Subcutaneous adipose tissue (tissue), 4 donors: ENCODE results near the gene LRMDA. TPM values are rescaled to one million over a fixed set of nuclear protein-coding genes. Genes with fewer than 3 reads are reported as not detected.

Experiments used
- total RNA-seq, 4 donors: library from RNA; depleted of rRNA; stranded (reverse); fragments of >200 nt; gene quantifications; one replicate each; pipeline ENCODE4 v1.1.0, GENCODE V29; 2016
- TF ChIP-seq, protein P1 (sequence below): fragments of 450-650 bp; IDR thresholded peaks from one replicate; pipeline ENCODE4 v1.5.1; 2016; ENCODE audit warnings: low read depth, mild to moderate bottlenecking, control low read depth, antibody characterized with exemption, moderate library complexity

The LRMDA gene
- total RNA-seq, 4 donors from 2014 or later = 17.4 to 92.1 (median 22.8) TPM

DNA sequence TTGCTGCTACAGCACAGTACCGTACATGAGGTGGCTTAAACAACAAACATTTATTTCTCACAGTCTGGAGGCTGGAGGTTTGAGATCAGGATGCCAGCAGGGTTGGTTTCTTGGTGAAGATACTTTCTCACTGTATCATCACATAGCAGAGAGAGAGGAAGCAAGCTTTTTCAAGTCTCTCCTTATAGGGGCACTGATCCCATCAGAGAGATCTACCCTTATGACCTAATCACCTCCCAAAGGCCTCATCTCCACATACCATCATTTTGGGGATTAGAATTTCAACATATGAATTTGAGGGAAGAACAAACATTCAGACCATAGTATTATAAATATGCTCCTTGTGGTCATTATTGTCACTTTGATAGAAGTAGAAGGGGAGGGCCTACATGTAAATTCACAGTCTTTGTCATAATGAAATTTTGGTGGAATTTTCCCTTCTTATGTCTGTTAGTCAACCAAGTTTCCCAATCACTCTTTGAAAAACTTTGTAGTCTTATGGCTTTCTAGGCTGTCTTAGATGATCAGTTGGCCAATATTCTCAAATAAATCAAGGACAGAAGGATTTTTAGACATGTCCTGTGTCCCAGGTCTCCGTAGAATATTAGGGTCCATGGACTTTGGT, 606.2 kb downstream of the LRMDA start:
- TF ChIP-seq, protein P1, sequence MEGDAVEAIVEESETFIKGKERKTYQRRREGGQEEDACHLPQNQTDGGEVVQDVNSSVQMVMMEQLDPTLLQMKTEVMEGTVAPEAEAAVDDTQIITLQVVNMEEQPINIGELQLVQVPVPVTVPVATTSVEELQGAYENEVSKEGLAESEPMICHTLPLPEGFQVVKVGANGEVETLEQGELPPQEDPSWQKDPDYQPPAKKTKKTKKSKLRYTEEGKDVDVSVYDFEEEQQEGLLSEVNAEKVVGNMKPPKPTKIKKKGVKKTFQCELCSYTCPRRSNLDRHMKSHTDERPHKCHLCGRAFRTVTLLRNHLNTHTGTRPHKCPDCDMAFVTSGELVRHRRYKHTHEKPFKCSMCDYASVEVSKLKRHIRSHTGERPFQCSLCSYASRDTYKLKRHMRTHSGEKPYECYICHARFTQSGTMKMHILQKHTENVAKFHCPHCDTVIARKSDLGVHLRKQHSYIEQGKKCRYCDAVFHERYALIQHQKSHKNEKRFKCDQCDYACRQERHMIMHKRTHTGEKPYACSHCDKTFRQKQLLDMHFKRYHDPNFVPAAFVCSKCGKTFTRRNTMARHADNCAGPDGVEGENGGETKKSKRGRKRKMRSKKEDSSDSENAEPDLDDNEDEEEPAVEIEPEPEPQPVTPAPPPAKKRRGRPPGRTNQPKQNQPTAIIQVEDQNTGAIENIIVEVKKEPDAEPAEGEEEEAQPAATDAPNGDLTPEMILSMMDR = no peak

DNA sequence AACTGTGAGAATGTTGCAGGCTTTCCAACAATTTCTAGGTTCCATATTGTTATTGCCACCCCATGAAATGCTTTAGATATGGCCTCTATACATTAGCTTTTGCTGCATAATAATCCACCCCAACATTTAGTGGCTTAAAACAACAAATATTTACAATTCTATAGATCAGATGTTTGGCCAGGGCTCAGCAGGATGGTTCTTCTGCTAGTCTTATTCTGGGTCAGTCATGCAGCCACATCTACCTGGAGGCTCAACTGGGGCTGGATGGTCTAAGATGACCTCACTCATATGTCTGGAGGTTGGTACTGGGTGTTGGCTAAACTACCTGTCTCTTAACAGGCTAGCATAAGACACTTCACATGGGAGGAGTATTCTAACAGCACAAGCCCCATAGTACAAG, 607.3 kb downstream of the LRMDA start:
- TF ChIP-seq, protein P1 = no peak

DNA sequence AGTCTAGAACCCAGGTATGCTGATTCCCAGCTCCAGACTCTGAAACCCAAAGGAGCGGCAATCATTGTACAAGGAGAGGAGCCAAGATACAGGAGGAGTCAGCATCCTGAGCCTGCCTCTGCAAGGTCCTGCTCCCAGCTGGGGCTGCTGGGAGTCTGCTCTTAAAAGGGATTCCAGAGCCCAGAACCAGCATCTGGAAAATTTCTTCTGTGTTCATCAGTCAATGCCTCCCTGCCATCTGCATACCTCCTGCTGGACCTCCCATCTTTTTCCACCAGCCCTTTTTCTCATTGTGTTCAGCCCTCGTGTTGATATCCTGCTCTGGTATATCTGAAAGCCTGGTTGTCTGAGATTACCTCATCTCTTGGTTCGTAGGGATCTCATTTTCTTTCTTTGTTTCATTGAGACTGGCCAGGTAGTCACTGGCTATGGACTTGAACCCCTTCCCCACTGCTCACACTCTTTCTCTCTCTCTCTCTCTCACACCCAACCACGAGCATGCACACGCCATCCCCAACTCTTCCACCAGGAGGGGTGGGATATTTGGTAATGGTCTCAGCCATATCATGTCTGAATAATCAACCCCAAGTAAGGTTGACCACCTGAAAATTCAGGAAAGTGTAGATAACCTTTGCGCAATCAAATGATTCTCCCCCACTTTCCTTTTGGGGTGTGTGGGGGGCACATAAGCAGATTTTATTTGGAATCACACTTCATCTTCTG, 608.8 kb downstream of the LRMDA start:
- TF ChIP-seq, protein P1 = no peak

DNA sequence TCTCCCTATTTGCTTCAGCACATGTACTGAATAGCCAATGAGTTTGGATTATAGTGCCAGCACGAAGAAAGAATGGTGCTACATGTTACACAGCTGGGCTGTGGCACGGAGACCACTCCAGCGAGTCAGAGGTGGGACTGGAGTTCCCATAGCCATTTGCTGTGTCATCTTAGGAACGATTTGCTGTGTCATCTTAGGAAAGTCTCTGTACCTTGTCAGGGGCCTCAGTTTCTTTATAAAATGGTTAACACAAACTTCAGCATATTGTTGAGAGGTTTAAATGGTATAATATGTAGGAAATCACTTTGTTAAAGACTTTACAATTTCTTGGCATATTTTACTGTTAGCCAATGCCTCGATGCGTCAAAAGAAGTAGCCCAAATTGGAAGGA, 609.4 kb downstream of the LRMDA start:
- TF ChIP-seq, protein P1 = no peak

DNA sequence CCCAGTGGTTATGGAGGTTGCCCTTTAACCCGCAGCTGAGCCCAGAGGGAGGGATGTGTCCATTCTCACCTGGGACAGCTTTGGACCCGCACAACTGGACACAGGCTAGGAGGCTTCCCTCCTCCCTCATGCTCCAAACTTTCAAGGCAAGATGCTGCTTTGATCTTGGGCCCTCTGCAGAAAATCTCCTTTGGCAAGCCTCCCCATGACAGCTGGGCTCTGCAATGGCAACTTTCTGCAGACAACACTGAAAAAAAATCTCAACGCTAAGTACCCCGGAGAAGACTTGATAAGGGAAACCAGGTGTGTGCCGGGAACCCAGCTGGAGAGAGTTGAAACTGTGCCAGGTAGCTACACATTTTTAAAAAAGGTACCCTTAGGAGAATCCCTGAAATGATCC, 610.1 kb downstream of the LRMDA start:
- TF ChIP-seq, protein P1 = no peak

DNA sequence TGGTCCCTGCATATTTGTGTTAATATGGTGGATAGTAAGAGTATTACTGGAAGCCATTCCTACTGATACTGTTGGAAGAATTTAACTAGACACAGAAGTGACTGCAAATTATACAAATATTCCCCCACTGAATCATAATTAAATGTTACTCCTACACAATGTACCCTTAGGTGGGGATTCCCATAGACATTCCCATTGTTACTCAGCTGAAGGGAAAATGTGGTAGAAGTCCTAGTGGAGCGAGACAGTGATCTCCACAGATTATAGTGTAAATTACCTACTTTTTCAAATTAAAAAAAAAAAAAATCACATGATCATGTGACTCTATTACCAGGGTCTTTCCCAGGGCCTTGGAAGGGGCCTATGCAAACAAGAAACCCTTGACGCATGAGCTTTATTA, 611.8 kb downstream of the LRMDA start:
- TF ChIP-seq, protein P1 = no peak

DNA sequence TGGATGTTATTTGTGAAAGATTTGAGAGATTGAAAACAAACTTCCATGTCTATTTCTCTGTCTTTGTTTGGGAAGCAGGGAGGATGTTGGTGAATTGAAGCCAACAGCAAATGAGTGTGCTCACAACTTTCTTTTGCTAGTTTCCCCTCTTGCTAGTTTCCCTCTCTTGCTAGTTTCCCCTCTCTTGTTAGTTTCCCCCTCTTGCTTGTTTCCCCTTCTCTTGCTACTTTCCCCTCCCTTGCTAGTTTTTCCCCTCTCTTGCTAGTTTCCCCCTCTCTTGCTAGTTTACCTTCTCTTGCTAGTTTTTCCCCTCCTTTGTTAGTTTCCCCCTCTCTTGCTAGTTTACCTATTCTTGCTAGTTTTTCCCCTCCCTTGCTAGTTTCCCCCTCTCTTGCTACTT, 613.3 kb downstream of the LRMDA start:
- TF ChIP-seq, protein P1 = no peak
